Fibroblast of lung (primary cell): ENCODE results near the gene PMS1. TPM values are rescaled to one million over a fixed set of nuclear protein-coding genes. Genes with fewer than 3 reads are reported as not detected.

Experiments used
- DNase-seq, 2 donors: peaks; one replicate each; pipeline versions ENCODE4 v3.0.0 to v3.0.0-alpha.2; 2010; ENCODE audit warnings: low read depth in 2 of 2
- H2AFZ ChIP-seq: 2 replicates; pipeline ENCODE4 v1.5.1; 2012; ENCODE audit warnings: low read length, control low read depth, inconsistent platforms
- H3K27ac ChIP-seq: 2 replicates; pipeline ENCODE4 v1.5.1; 2011; ENCODE audit warnings: low read length, control low read depth; ENCODE audit not compliant: insufficient read depth
- H3K27me3 ChIP-seq: 2 replicates; pipeline ENCODE4 v1.5.1; 2011; ENCODE audit warnings: mild to moderate bottlenecking, low read length; ENCODE audit not compliant: control insufficient read depth, insufficient read depth
- H3K36me3 ChIP-seq: 2 replicates; pipeline ENCODE4 v1.5.1; 2011; ENCODE audit warnings: low read length; ENCODE audit not compliant: control insufficient read depth, insufficient read depth
- H3K4me1 ChIP-seq: 2 replicates; pipeline ENCODE4 v1.5.1; 2011; ENCODE audit warnings: low read length; ENCODE audit not compliant: control insufficient read depth, insufficient read depth; ENCODE audit errors: extremely low read depth
- H3K4me2 ChIP-seq: 2 replicates; pipeline ENCODE4 v1.5.1; 2011; ENCODE audit warnings: low read length, control low read depth; ENCODE audit not compliant: insufficient read depth; ENCODE audit errors: extremely low read depth
- H3K4me3 ChIP-seq, 4 experiments: fragments of 200-600 bp in 1 of 4; sonication (generic) in 1 of 4; replicated peaks in 1 of 4; 2 replicates each; pipeline ENCODE4 v1.5.1; 2011 to 2016; ENCODE audit warnings: low read length in 4 of 4, low read depth in 3 of 4, mild to moderate bottlenecking in 3 of 4, control low read depth in 2 of 4, inconsistent platforms in 1 of 4, mixed read lengths in 1 of 4; ENCODE audit not compliant: insufficient read depth in 1 of 4; ENCODE audit errors: control extremely low read depth in 1 of 4
- H3K79me2 ChIP-seq: 2 replicates; pipeline ENCODE4 v1.5.1; 2012; ENCODE audit warnings: mild to moderate bottlenecking, low read length, inconsistent platforms; ENCODE audit not compliant: control insufficient read depth, insufficient read depth
- H3K9ac ChIP-seq: 2 replicates; pipeline ENCODE4 v1.5.1; 2011; ENCODE audit warnings: mild to moderate bottlenecking, low read length, control low read depth; ENCODE audit not compliant: insufficient read depth
- H3K9me3 ChIP-seq: 2 replicates; pipeline ENCODE4 v1.5.1; 2012; ENCODE audit warnings: low read depth, low read length; ENCODE audit not compliant: control insufficient read depth, insufficient read depth
- H4K20me1 ChIP-seq: 2 replicates; pipeline ENCODE4 v1.5.1; 2011; ENCODE audit warnings: low read length; ENCODE audit not compliant: control insufficient read depth, insufficient read depth; ENCODE audit errors: extremely low read depth
- EZH2 ChIP-seq: IDR thresholded peaks from 2 replicates; pipeline ENCODE4 v1.5.1; 2012; ENCODE audit warnings: low read length, control low read depth, mild to moderate bottlenecking; ENCODE audit errors: missing control alignments
- polyA plus RNA-seq, 2 donors: library from polyadenylated mRNA; depleted of rRNA in 1 of 2; stranded (reverse) in 1 of 2; unstranded in 1 of 2; fragments of >200 nt; gene quantifications; 2 replicates each; pipeline ENCODE4 v1.2.1, GENCODE V29; 2011 to 2012; ENCODE audit warnings: missing spikeins in 1 of 2
- total RNA-seq: library from RNA; depleted of rRNA; stranded (reverse); fragments of >200 nt; gene quantifications from 2 replicates; pipeline ENCODE4 v1.2.1, GENCODE V29; 2014
- TF ChIP-seq, protein P1 (sequence below), 2 donors: IDR thresholded peaks in 1 of 2; conservative IDR thresholded peaks in 1 of 2; 1 replicate in 1 of 2; 2 replicates in 1 of 2; pipeline ENCODE4 v1.5.1; 2011 to 2012; ENCODE audit warnings: low read length in 2 of 2, control low read depth in 1 of 2, inconsistent platforms in 1 of 2, low read depth in 1 of 2, mild to moderate bottlenecking in 1 of 2

Gene PMS1
- total and polyA plus RNA-seq, 2 donors (not counting 1 experiment from before 2014, with no cell fraction given): 15.7 to 41.0 TPM

DNA sequence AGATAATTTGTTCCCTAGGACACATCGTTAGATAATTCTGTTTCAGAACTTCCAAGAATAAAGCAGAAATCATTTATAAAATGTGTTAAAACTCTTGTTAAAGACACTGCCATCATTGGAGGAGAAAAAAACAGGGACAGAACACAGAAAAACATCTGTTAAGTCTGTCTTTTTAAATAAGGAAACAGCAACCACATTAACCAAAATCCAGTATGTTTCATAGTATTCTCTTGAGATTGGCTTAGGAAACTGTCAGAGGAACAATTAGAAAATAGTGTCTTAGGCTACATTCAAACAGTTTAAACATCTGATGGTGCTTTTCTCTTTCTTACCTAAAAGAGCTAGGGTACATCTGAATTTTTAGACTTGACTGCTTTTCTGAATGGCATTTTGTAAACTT, 81.6 kb downstream of the PMS1 start:
- Histone ChIP-seq H3K9me3 (no peaks in the 10 kb centered on the region), H3K4me3 (no peak overlapping the region), H3K4me1 (no peaks in the 10 kb centered on the region), H3K27me3 (no peaks in the 10 kb centered on the region), H4K20me1 (no peaks in the 10 kb centered on the region), H3K9ac (no peak overlapping the region), H2AFZ (no peak overlapping the region), H3K27ac (no peak overlapping the region), H3K79me2 (no peaks in the 10 kb centered on the region), H3K4me2 (no peak overlapping the region), H3K36me3 (no peaks in the 10 kb centered on the region)
- DNase-seq: no peak
- no peak for TF ChIP-seq EZH2

GRCh38 chr2:189866296-189866695, 82.0 kb downstream of the PMS1 start:
- DNase-seq: peak in 1 of 2 donors; percentile 49
- Histone ChIP-seq H3K79me2 (no peaks in the 10 kb centered on the region), H2AFZ (no peak overlapping the region)

DNA sequence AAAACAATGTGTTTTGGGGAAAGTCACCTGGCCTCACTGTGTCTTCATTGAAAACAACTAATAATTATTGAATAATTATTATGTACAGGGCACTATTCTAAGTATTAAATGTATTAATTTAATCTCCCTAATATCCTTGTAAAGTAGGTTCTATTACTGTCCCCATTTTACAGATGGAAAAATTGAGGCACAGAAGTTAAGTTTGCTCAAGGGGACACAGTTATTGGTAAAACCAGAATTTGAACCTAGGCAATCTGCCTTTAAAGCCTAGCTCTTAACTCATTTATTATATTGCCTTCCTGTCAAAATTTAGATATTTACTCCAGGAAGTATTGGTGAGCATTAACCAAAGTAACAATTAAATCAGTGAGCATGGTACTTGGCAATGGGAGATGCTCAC, 84.6 kb downstream of the PMS1 start:
- Histone ChIP-seq H3K4me3 (no peak overlapping the region), H3K9me3 (no peaks in the 10 kb centered on the region), H2AFZ (no peak overlapping the region), H3K27me3 (no peaks in the 10 kb centered on the region), H3K4me2 (no peak overlapping the region), H3K36me3 (peaks cover 2% of the 10 kb centered on the region), H3K27ac (no peak overlapping the region), H4K20me1 (no peaks in the 10 kb centered on the region), H3K79me2 (no peaks in the 10 kb centered on the region), H3K9ac (no peak overlapping the region), H3K4me1 (no peaks in the 10 kb centered on the region)
- no peak for DNase-seq
- TF ChIP-seq, protein P1, sequence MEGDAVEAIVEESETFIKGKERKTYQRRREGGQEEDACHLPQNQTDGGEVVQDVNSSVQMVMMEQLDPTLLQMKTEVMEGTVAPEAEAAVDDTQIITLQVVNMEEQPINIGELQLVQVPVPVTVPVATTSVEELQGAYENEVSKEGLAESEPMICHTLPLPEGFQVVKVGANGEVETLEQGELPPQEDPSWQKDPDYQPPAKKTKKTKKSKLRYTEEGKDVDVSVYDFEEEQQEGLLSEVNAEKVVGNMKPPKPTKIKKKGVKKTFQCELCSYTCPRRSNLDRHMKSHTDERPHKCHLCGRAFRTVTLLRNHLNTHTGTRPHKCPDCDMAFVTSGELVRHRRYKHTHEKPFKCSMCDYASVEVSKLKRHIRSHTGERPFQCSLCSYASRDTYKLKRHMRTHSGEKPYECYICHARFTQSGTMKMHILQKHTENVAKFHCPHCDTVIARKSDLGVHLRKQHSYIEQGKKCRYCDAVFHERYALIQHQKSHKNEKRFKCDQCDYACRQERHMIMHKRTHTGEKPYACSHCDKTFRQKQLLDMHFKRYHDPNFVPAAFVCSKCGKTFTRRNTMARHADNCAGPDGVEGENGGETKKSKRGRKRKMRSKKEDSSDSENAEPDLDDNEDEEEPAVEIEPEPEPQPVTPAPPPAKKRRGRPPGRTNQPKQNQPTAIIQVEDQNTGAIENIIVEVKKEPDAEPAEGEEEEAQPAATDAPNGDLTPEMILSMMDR (conservative IDR thresholded peaks at IDR 0.05 in 1 of 2, IDR thresholded peaks at IDR 0.05 in 1 of 2; ENCODE audit: low read depth in 1 of 2, low read length in 2 of 2): no peak
- TF ChIP-seq EZH2: no peak

More at GRCh38 chr2:189866296-189866695, 82.0 kb downstream of the PMS1 start:
- no peaks in the 10 kb centered on the region for H3K9me3 ChIP-seq
- no peaks in the 10 kb centered on the region for H3K4me1 ChIP-seq
- TF ChIP-seq, protein P1 (conservative IDR thresholded peaks at IDR 0.05 in 1 of 2, IDR thresholded peaks at IDR 0.05 in 1 of 2; ENCODE audit: low read depth in 1 of 2, low read length in 2 of 2): no peak
- no peak for TF ChIP-seq EZH2
- H3K4me2 ChIP-seq: no peak overlapping the region
- no peaks in the 10 kb centered on the region for H3K36me3 ChIP-seq
- H3K9ac ChIP-seq: no peak overlapping the region
- no peak overlapping the region for H3K27ac ChIP-seq
- H4K20me1 ChIP-seq: no peaks in the 10 kb centered on the region
- no peaks in the 10 kb centered on the region for H3K27me3 ChIP-seq
- no peak overlapping the region for H3K4me3 ChIP-seq
